Mesodermal cell (in vitro differentiated cells): Measurements from ENCODE around the gene RPS21.

Experiments
- H3K27ac ChIP-seq: 2 replicates; pipeline ENCODE4 v1.7.0; 2013; ENCODE audit warnings: mild to moderate bottlenecking, low read depth, low read length, moderate library complexity; ENCODE audit not compliant: severe bottlenecking
- H3K36me3 ChIP-seq: 2 replicates; pipeline ENCODE4 v1.7.1; 2013; ENCODE audit warnings: mild to moderate bottlenecking, low read length, moderate library complexity; ENCODE audit not compliant: control insufficient read depth, insufficient read depth
- H3K4me1 ChIP-seq: one replicate; pipeline ENCODE4 v1.7.1; 2013; ENCODE audit warnings: mild to moderate bottlenecking, low read length; ENCODE audit not compliant: insufficient read depth, control insufficient read depth, poor library complexity, severe bottlenecking
- H3K4me3 ChIP-seq: 2 replicates; pipeline ENCODE4 v1.7.0; 2013; ENCODE audit warnings: low read length, control low read depth, mild to moderate bottlenecking; ENCODE audit not compliant: insufficient read depth, poor library complexity, severe bottlenecking; ENCODE audit errors: extremely low read depth
- H3K9me3 ChIP-seq: 2 replicates; pipeline ENCODE4 v1.7.1; 2013; ENCODE audit warnings: mild to moderate bottlenecking, low read length, moderate library complexity; ENCODE audit not compliant: control insufficient read depth
- WGBS, 2 experiments: methylation state at CpG; one replicate each; pipeline ENCODE4 v1.1.5; 2013; ENCODE audit warnings: missing lambda C conversion rate in 2 of 2; ENCODE audit not compliant: insufficient coverage in 2 of 2; 5-methylcytosine and 5-hydroxymethylcytosine counted together

RPS21 gene

GRCh38 chr20:62360854-62361798 is 25.8 kb upstream of the RPS21 start:
- Histone ChIP-seq H3K36me3 (peaks cover 13% of the 10 kb centered on the region), H3K4me1 (peaks cover 82% of the 10 kb centered on the region), H3K9me3 (no peaks in the 10 kb centered on the region), H3K27ac (peak overlapping the region; percentile 29), H3K4me3 (no peak overlapping the region)
- WGBS, 2 experiments: 65 to 66% methylated on average over 15 to 23 of the region's 25 CpGs

GRCh38 chr20:62361799-62362589 is 24.9 kb upstream of the RPS21 start:
- peak overlapping the region; percentile 29 for H3K27ac ChIP-seq
- peaks cover 13% of the 10 kb centered on the region for H3K36me3 ChIP-seq
- no peaks in the 10 kb centered on the region for H3K9me3 ChIP-seq
- H3K4me1 ChIP-seq: peaks cover 74% of the 10 kb centered on the region
- 79 to 80% methylated on average over 33 to 34 of the region's 34 CpGs for WGBS, 2 experiments
- no peak overlapping the region for H3K4me3 ChIP-seq

GRCh38 chr20:62362590-62362940 is 24.3 kb upstream of the RPS21 start:
- H3K36me3 ChIP-seq: peaks cover 13% of the 10 kb centered on the region
- WGBS, 2 experiments: 89 to 95% methylated on average over 9 to 12 of the region's 13 CpGs
- H3K27ac ChIP-seq: no peak overlapping the region
- H3K4me3 ChIP-seq: no peak overlapping the region
- peaks cover 69% of the 10 kb centered on the region for H3K4me1 ChIP-seq
- H3K9me3 ChIP-seq: no peaks in the 10 kb centered on the region

- peak overlapping the region; percentile 81 for H3K27ac ChIP-seq
- no peaks in the 10 kb centered on the region for H3K9me3 ChIP-seq
- peaks cover 70% of the 10 kb centered on the region for H3K4me1 ChIP-seq
These were observed 23.6 kb upstream of the RPS21 start for GRCh38 chr20:62362991-62363919.

GRCh38 chr20:62363920-62364851 is 22.7 kb upstream of the RPS21 start:
- Histone ChIP-seq H3K27ac (peak overlapping the region; percentile 81), H3K4me3 (peak overlapping the region; percentile 2), H3K4me1 (peaks cover 67% of the 10 kb centered on the region), H3K9me3 (no peaks in the 10 kb centered on the region), H3K36me3 (peaks cover 6% of the 10 kb centered on the region)
- 82 to 88% methylated on average over 18 of the region's 22 CpGs for WGBS, 2 experiments

More at GRCh38 chr20:62362991-62363919, 23.6 kb upstream of the RPS21 start:
- 79 to 84% methylated on average over 14 to 16 of the region's 20 CpGs for WGBS, 2 experiments
- Histone ChIP-seq H3K4me3 (no peak overlapping the region), H3K36me3 (peaks cover 11% of the 10 kb centered on the region)

- H3K4me1 ChIP-seq: peaks cover 70% of the 10 kb centered on the region
- H3K9me3 ChIP-seq: no peaks in the 10 kb centered on the region
- H3K36me3 ChIP-seq: peaks cover 4% of the 10 kb centered on the region
- H3K27ac ChIP-seq: peak overlapping the region; percentile 81
- 88 to 91% methylated on average over 23 to 27 of the region's 27 CpGs for WGBS, 2 experiments
- peak overlapping the region; percentile 75 for H3K4me3 ChIP-seq
These were observed 21.8 kb upstream of the RPS21 start for GRCh38 chr20:62364911-62365736.

- peaks cover 73% of the 10 kb centered on the region for H3K4me1 ChIP-seq
- H3K27ac ChIP-seq: no peak overlapping the region
- peaks cover 4% of the 10 kb centered on the region for H3K36me3 ChIP-seq
- no peaks in the 10 kb centered on the region for H3K9me3 ChIP-seq
- peak overlapping the region; percentile 75 for H3K4me3 ChIP-seq
- WGBS, 2 experiments: 15 to 29% methylated on average over 5 of the region's 10 CpGs
These were observed 21.0 kb upstream of the RPS21 start for GRCh38 chr20:62365814-62366369.

GRCh38 chr20:62366370-62367135 is 20.4 kb upstream of the RPS21 start:
- 0 to 1% methylated on average over 55 to 64 of the region's 72 CpGs for WGBS, 2 experiments
- no peak overlapping the region for H3K27ac ChIP-seq
- peaks cover 2% of the 10 kb centered on the region for H3K36me3 ChIP-seq
- H3K4me3 ChIP-seq: peak overlapping the region; percentile 75
- no peaks in the 10 kb centered on the region for H3K9me3 ChIP-seq
- H3K4me1 ChIP-seq: peaks cover 67% of the 10 kb centered on the region
